Tibial nerve (tissue), 4 donors: ENCODE results near the gene CTNNA3. TPM values are rescaled to one million over a fixed set of nuclear protein-coding genes. Genes with fewer than 3 reads are reported as not detected.

Experiments used
- DNase-seq, 2 donors: peaks; one replicate each; pipeline ENCODE4 v3.0.0-alpha.2; 2019; ENCODE audit warnings: low spot score in 2 of 2
- H3K27ac ChIP-seq, 4 donors: fragments of 200-600 bp; sonication (generic) in 3 of 4; one replicate each; pipeline ENCODE4 v1.5.1; 2017 to 2019; ENCODE audit warnings: mild to moderate bottlenecking in 1 of 4
- H3K27me3 ChIP-seq, 2 donors: fragments of 200-600 bp; sonication (generic) in 1 of 2; one replicate each; pipeline versions ENCODE4 v1.5.1 to v1.6.0; 2017 to 2019
- H3K36me3 ChIP-seq, 3 donors: fragments of 200-600 bp; sonication (generic); one replicate each; pipeline ENCODE4 v1.5.1; 2018 to 2019
- H3K4me1 ChIP-seq, 4 donors: fragments of 200-600 bp; sonication (generic) in 3 of 4; one replicate each; pipeline ENCODE4 v1.5.1; 2017 to 2019
- H3K4me3 ChIP-seq, 4 donors: fragments of 200-600 bp; sonication (generic) in 3 of 4; one replicate each; pipeline ENCODE4 v1.5.1; 2017 to 2019; ENCODE audit warnings: mild to moderate bottlenecking in 1 of 4, moderate library complexity in 1 of 4
- H3K9me3 ChIP-seq, 4 donors: fragments of 200-600 bp; sonication (generic) in 3 of 4; one replicate each; pipeline ENCODE4 v1.5.1; 2017 to 2019
- EP300 ChIP-seq, 2 donors: sonication (generic); formaldehyde crosslinking; IDR thresholded peaks; one replicate each; pipeline ENCODE4 v1.6.1; 2017; ENCODE audit warnings: antibody characterized with exemption in 2 of 2, mild to moderate bottlenecking in 1 of 2
- POLR2A ChIP-seq, 2 donors: fragments of 450-650 bp; IDR thresholded peaks; one replicate each; pipeline ENCODE4 v1.6.1; 2017; ENCODE audit warnings: antibody characterized with exemption in 2 of 2, mild to moderate bottlenecking in 2 of 2, moderate library complexity in 2 of 2
- WGBS, 2 donors: methylation state at CpG; one replicate each; pipeline ENCODE4 v1.1.5; 2018; 5-methylcytosine and 5-hydroxymethylcytosine counted together
- total RNA-seq, 4 donors: library from RNA; depleted of rRNA; stranded (reverse); fragments of >200 nt; gene quantifications; one replicate each; pipeline ENCODE4 v1.1.0, GENCODE V29; 2016
- TF ChIP-seq, protein P1 (sequence below), 5 experiments: fragments of 200-600 bp in 3 of 5; fragments of 450-650 bp in 2 of 5; sonication (generic) in 3 of 5; IDR thresholded peaks; one replicate each; pipeline ENCODE4 v1.5.1; 2016 to 2019; ENCODE audit warnings: antibody characterized with exemption in 5 of 5, mild to moderate bottlenecking in 3 of 5, moderate library complexity in 2 of 5

The CTNNA3 gene
- total RNA-seq, 4 donors from 2014 or later, result 15.9 to 36.1 (median 23.1) TPM

DNA sequence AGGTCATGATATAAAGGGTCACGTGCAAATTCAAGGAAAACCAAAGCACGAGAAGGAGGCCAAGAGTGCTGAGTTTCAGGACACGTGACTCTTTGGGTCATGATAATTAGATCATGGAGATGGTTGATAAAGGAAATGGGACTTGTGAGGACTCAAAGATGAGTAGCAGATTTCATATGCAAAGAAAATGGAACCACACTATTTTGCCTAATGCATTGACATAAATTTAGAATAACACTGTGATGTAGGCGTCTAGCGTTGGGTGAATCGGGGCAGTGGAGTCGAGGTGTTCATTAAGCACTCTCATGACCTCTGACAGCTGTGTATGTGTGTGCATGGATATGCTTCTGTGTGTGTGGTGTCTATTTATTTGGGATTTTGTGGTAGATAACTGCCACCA, 1795.7 kb downstream of the CTNNA3 start:
- 83 to 89% methylated on average over 7 of the region's 7 CpGs for WGBS, 2 donors
- Histone ChIP-seq H3K4me3 (no peak overlapping the region), H3K27me3 (no peaks in the 10 kb centered on the region), H3K4me1 (no peaks in the 10 kb centered on the region), H3K36me3 (no peaks in the 10 kb centered on the region), H3K27ac (no peak overlapping the region), H3K9me3 (no peaks in the 10 kb centered on the region)
- DNase-seq, result no peak
- TF ChIP-seq, protein P1, sequence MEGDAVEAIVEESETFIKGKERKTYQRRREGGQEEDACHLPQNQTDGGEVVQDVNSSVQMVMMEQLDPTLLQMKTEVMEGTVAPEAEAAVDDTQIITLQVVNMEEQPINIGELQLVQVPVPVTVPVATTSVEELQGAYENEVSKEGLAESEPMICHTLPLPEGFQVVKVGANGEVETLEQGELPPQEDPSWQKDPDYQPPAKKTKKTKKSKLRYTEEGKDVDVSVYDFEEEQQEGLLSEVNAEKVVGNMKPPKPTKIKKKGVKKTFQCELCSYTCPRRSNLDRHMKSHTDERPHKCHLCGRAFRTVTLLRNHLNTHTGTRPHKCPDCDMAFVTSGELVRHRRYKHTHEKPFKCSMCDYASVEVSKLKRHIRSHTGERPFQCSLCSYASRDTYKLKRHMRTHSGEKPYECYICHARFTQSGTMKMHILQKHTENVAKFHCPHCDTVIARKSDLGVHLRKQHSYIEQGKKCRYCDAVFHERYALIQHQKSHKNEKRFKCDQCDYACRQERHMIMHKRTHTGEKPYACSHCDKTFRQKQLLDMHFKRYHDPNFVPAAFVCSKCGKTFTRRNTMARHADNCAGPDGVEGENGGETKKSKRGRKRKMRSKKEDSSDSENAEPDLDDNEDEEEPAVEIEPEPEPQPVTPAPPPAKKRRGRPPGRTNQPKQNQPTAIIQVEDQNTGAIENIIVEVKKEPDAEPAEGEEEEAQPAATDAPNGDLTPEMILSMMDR (IDR thresholded peaks at IDR 0.05), result no peak
- TF ChIP-seq POLR2A (IDR thresholded peaks at IDR 0.05) (no peak), EP300 (IDR thresholded peaks at IDR 0.05) (no peak)

DNA sequence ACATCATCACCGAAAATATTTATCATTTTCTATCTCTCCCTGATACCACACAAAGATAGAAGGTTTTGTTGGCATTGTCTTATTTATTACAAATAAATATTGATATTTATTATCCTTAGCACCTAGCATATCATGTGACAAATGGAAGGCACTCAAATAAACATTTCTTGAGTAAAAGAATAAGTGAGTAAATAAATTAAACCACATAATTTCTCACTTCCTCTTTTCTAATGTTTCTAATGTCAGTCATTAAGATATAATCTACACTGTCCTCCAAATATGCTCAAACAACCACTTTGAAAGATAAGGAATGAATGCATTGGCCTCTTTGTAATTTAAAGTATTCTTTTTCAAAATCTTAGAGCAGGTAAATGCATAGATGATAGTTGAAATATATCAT, 1797.9 kb downstream of the CTNNA3 start:
- TF ChIP-seq, protein P1 (IDR thresholded peaks at IDR 0.05), result no peak
- TF ChIP-seq EP300 (IDR thresholded peaks at IDR 0.05), result no peak
- TF ChIP-seq POLR2A (IDR thresholded peaks at IDR 0.05), result no peak
- no peak for DNase-seq

DNA sequence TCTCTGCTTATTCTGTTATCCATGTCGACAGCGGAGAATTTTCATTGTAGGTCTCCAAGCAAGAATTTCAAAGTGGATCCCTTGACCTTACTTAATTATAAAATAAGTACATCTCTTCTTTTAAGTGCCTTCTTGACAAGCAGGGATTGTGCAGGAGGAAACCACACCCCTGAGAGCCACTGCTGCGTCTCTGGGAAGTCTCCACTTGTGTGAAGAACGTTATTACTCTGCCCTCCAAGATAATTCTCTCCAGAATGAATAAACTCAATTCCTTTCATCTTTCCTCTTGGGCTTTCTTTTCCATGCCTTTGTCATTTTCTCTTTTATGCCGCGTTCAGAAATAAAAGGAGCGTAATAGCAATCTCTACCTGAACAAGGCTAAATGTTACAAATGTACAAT, 1801.0 kb downstream of the CTNNA3 start:
- TF ChIP-seq POLR2A (IDR thresholded peaks at IDR 0.05), result no peak
- TF ChIP-seq, protein P1 (IDR thresholded peaks at IDR 0.05), result no peak
- no peak for TF ChIP-seq EP300 (IDR thresholded peaks at IDR 0.05)
- no peaks in the 10 kb centered on the region for H3K4me1 ChIP-seq
- no peak for DNase-seq
- no peaks in the 10 kb centered on the region for H3K9me3 ChIP-seq
- WGBS, 2 donors, result 74 to 77% methylated on average over 7 of the region's 7 CpGs
- no peak overlapping the region for H3K4me3 ChIP-seq
- no peaks in the 10 kb centered on the region for H3K27me3 ChIP-seq
- no peak overlapping the region for H3K27ac ChIP-seq
- no peaks in the 10 kb centered on the region for H3K36me3 ChIP-seq

More for the DNA sequence above, 1797.9 kb downstream of the CTNNA3 start:
- 92 to 93% methylated on average over 1 of the region's 1 CpG for WGBS, 2 donors
- Histone ChIP-seq H3K27me3 (no peaks in the 10 kb centered on the region), H3K4me3 (no peak overlapping the region), H3K4me1 (no peaks in the 10 kb centered on the region), H3K27ac (no peak overlapping the region), H3K36me3 (no peaks in the 10 kb centered on the region), H3K9me3 (no peaks in the 10 kb centered on the region)

DNA sequence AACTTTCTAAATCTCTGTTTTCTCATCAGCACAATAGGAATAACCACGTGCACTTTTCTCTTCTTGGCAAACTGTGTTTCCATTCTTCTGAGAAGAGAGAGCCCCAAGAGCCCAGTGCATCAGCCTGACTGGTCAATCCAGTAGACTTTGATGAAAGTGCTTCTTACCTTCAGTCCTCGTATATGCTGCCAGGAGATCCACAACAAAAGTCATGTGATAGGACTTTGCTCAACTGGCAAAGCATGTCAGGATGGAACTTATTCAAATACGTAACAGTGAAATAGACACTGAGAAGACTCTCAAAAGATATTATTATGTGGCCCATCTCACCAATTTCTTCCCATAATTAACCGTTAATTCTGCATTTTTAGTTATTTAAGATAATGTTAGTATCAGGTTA, 1801.6 kb downstream of the CTNNA3 start:
- no peaks in the 10 kb centered on the region for H3K27me3 ChIP-seq
- 84 to 90% methylated on average over 4 of the region's 4 CpGs for WGBS, 2 donors
- TF ChIP-seq EP300 (IDR thresholded peaks at IDR 0.05) (no peak), POLR2A (IDR thresholded peaks at IDR 0.05) (no peak)
- TF ChIP-seq, protein P1 (IDR thresholded peaks at IDR 0.05), result no peak
- H3K27ac ChIP-seq, result no peak overlapping the region
- no peak overlapping the region for H3K4me3 ChIP-seq
- DNase-seq, result no peak
- H3K9me3 ChIP-seq, result no peaks in the 10 kb centered on the region
- H3K36me3 ChIP-seq, result no peaks in the 10 kb centered on the region
- H3K4me1 ChIP-seq, result no peaks in the 10 kb centered on the region

DNA sequence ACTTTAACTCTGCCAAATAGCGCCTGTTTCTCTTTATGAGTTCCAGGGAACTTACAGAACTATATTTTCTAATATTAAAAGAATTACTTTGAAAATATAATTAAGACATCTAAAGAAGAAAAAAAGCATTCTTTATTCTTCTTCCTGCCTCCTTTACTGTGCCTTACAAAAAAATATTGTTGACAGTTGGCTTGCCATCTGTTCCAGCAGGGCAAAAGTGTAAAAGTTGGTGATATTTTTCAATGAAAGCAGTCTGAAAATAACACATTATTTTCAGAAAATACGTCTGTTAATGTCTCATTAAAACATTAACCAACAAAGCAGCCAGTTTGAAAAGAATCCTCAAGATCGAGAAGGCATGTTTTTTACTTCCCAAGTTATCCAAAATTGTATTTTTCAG, 1802.3 kb downstream of the CTNNA3 start:
- Histone ChIP-seq H3K27me3 (no peaks in the 10 kb centered on the region), H3K4me1 (no peaks in the 10 kb centered on the region), H3K27ac (no peak overlapping the region), H3K36me3 (no peaks in the 10 kb centered on the region), H3K9me3 (no peaks in the 10 kb centered on the region), H3K4me3 (no peak overlapping the region)
- WGBS, 2 donors, result 71 to 78% methylated on average over 3 of the region's 3 CpGs
- TF ChIP-seq, protein P1 (IDR thresholded peaks at IDR 0.05), result no peak
- TF ChIP-seq EP300 (IDR thresholded peaks at IDR 0.05) (no peak), POLR2A (IDR thresholded peaks at IDR 0.05) (no peak)
- DNase-seq, result no peak
